ENCODE data around the gene ALDH9A1. TPM values are rescaled to one million over a fixed set of nuclear protein-coding genes. Genes with fewer than 3 reads are reported as not detected.

The ALDH9A1 gene
- total and polyA plus RNA-seq, 2 experiments from 2014 or later: 100 to 107 TPM

- 88 to 97% methylated on average over 7 to 8 of the region's 8 CpGs for WGBS, 2 experiments (ENCODE audit: low coverage in 1 of 2, low lambda C conversion rate in 2 of 2, missing lambda C conversion rate in 2 of 2)
- Histone ChIP-seq H2AFZ (no peak overlapping the region), H3K9me3 (ENCODE audit: low read depth) (no peaks in the 10 kb centered on the region), H3K79me2 (ENCODE audit: insufficient read depth) (peaks cover 40% of the 10 kb centered on the region), H3K9ac (no peak overlapping the region), H3K9me2 (ENCODE audit: insufficient read depth) (no peaks in the 10 kb centered on the region), H3K27me3 (replicated peaks; ENCODE audit: insufficient read depth) (no peaks in the 10 kb centered on the region), H3K4me2 (ENCODE audit: unreplicated experiment) (no peak overlapping the region), H4K20me1 (ENCODE audit: insufficient read depth) (0 out of 2 replicates have a peak, but pooled peaks cover 2% of the 10 kb centered on the region), H3K4me1 (ENCODE audit: insufficient read depth) (peaks cover 13% of the 10 kb centered on the region), H3F3A (ENCODE audit: insufficient read depth) (peaks cover 10% of the 10 kb centered on the region; the same call in 1 of the 2 replicates), H3K36me3 (ENCODE audit: low read depth) (peaks cover 62% of the 10 kb centered on the region), H3K27ac (no peak overlapping the region), H3K4me3 (no peak overlapping the region)
- in situ Hi-C loops (cut with MboI): no loop called here
- TF ChIP-seq EZH2phosphoT487 (IDR thresholded peaks at IDR 0.05; ENCODE audit: insufficient read depth, low read depth) (no peak), EZH2 (IDR thresholded peaks at IDR 0.05; ENCODE audit: insufficient read depth, poor library complexity, severe bottlenecking) (no peak)
- DNase-seq: no peak
Observed at GRCh38 chr1:165674599-165674998, 23.8 kb downstream of the ALDH9A1 start.

DNA sequence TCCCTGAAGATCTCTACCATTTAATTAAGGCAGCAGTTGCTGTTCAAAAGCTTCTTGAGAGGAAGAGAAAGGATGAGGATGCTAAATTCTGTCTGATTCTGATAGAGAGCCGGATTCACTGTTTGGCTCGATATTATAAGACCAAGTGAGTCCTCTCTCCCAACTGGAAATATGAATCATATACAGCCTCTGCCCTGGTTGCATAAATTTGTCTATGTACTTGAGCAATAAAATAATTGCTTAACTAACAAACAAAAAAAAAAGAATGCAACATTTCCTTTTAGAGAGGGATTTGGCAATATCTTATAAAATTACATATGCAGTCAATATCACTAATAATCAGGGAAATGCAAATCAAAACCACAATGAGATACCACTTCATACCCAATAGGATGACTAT lies 26.8 kb downstream of the ALDH9A1 start:
- DNase-seq: peak; percentile 56
- H4K20me1 ChIP-seq (ENCODE audit: insufficient read depth): 0 out of 2 replicates have a peak, but pooled peaks cover 7% of the 10 kb centered on the region
- H3K4me2 ChIP-seq (ENCODE audit: unreplicated experiment): no peak overlapping the region
- peaks cover 10% of the 10 kb centered on the region for H3K4me1 ChIP-seq (ENCODE audit: insufficient read depth)
- H3K79me2 ChIP-seq (ENCODE audit: insufficient read depth): peaks cover 32% of the 10 kb centered on the region
- H3K9ac ChIP-seq: no peak overlapping the region
- in situ Hi-C loops (cut with MboI): no loop called here
- no peak overlapping the region for H3K4me3 ChIP-seq
- H2AFZ ChIP-seq: no peak overlapping the region
- H3K27ac ChIP-seq: no peak overlapping the region
- TF ChIP-seq EZH2 (IDR thresholded peaks at IDR 0.05; ENCODE audit: insufficient read depth, poor library complexity, severe bottlenecking) (no peak), EZH2phosphoT487 (IDR thresholded peaks at IDR 0.05; ENCODE audit: insufficient read depth, low read depth) (no peak)
- H3K27me3 ChIP-seq (replicated peaks; ENCODE audit: insufficient read depth): no peaks in the 10 kb centered on the region
- H3F3A ChIP-seq (ENCODE audit: insufficient read depth): peaks cover 9% of the 10 kb centered on the region; the same call in 1 of the 2 replicates
- H3K9me2 ChIP-seq (ENCODE audit: insufficient read depth): no peaks in the 10 kb centered on the region
- no peaks in the 10 kb centered on the region for H3K9me3 ChIP-seq (ENCODE audit: low read depth)
- 44 to 54% methylated on average over 2 of the region's 2 CpGs for WGBS, 2 experiments (ENCODE audit: low coverage in 1 of 2, low lambda C conversion rate in 2 of 2, missing lambda C conversion rate in 2 of 2)
- H3K36me3 ChIP-seq (ENCODE audit: low read depth): peaks cover 68% of the 10 kb centered on the region

DNA sequence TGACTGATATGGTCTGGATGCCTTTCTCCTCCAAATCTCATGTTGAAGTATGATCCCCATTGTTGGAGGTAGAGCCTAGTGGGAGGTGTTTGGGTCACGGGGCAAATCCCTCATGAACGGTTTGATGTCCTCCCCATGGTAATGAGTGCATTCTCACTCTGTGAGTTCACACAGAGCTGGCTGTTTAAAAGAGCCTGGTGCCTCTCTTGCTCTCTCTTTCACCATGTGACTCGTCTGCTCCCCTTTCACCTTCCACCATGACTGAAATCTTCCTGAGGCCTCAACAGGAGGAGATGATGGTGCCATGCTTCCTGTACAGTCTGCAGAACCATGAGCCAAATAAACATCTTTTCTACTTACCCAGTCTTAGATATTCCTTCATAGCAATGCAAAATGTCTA lies 30.2 kb downstream of the ALDH9A1 start:
- Histone ChIP-seq H3K79me2 (ENCODE audit: insufficient read depth) (peaks cover 28% of the 10 kb centered on the region), H2AFZ (no peak overlapping the region), H3K9ac (no peak overlapping the region), H3K4me2 (ENCODE audit: unreplicated experiment) (no peak overlapping the region), H4K20me1 (ENCODE audit: insufficient read depth) (0 out of 2 replicates have a peak, but pooled peaks cover 7% of the 10 kb centered on the region), H3K9me2 (ENCODE audit: insufficient read depth) (no peaks in the 10 kb centered on the region), H3K27me3 (replicated peaks; ENCODE audit: insufficient read depth) (no peaks in the 10 kb centered on the region), H3K9me3 (ENCODE audit: low read depth) (no peaks in the 10 kb centered on the region), H3K4me3 (no peak overlapping the region), H3K36me3 (ENCODE audit: low read depth) (peaks cover 76% of the 10 kb centered on the region), H3K27ac (no peak overlapping the region), H3K4me1 (ENCODE audit: insufficient read depth) (peaks cover 21% of the 10 kb centered on the region), H3F3A (ENCODE audit: insufficient read depth) (peaks cover 28% of the 10 kb centered on the region)
- WGBS, 2 experiments (ENCODE audit: low coverage in 1 of 2, low lambda C conversion rate in 2 of 2, missing lambda C conversion rate in 2 of 2): 95 to 100% methylated on average over 3 of the region's 3 CpGs
- no peak for DNase-seq
- TF ChIP-seq EZH2 (IDR thresholded peaks at IDR 0.05; ENCODE audit: insufficient read depth, poor library complexity, severe bottlenecking): no peak
- TF ChIP-seq EZH2phosphoT487 (IDR thresholded peaks at IDR 0.05; ENCODE audit: insufficient read depth, low read depth): no peak
- in situ Hi-C loops (cut with MboI): no loop called here

- Histone ChIP-seq H2AFZ (no peak overlapping the region), H4K20me1 (ENCODE audit: insufficient read depth) (0 out of 2 replicates have a peak, but pooled peaks cover 7% of the 10 kb centered on the region), H3K36me3 (ENCODE audit: low read depth) (peaks cover 73% of the 10 kb centered on the region), H3K27ac (peak overlapping the region; percentile 32), H3K4me2 (ENCODE audit: unreplicated experiment) (peak overlapping the region; percentile 34), H3K79me2 (ENCODE audit: insufficient read depth) (peaks cover 15% of the 10 kb centered on the region; the same call in 1 of the 2 replicates), H3K9me3 (ENCODE audit: low read depth) (no peaks in the 10 kb centered on the region), H3F3A (ENCODE audit: insufficient read depth) (peaks cover 47% of the 10 kb centered on the region), H3K9ac (no peak overlapping the region; the same call in 1 of the 2 replicates), H3K27me3 (replicated peaks; ENCODE audit: insufficient read depth) (no peaks in the 10 kb centered on the region), H3K9me2 (ENCODE audit: insufficient read depth) (no peaks in the 10 kb centered on the region), H3K4me1 (ENCODE audit: insufficient read depth) (peaks cover 18% of the 10 kb centered on the region), H3K4me3 (no peak overlapping the region)
- DNase-seq: peak; percentile 63
- TF ChIP-seq EZH2 (IDR thresholded peaks at IDR 0.05; ENCODE audit: insufficient read depth, poor library complexity, severe bottlenecking): no peak
- whole genome bisulfite sequencing, 2 experiments (ENCODE audit: low coverage in 1 of 2, low lambda C conversion rate in 2 of 2, missing lambda C conversion rate in 2 of 2): 66 to 69% methylated on average over 5 of the region's 5 CpGs
- in situ Hi-C loops (cut with MboI): no loop called here
Observed at GRCh38 chr1:165666152-165666825, 32.1 kb downstream of the ALDH9A1 start.
